DOHH2 (cell line): ENCODE data around the gene DDX4.

Source experiments
- H3F3A ChIP-seq: fragments of 200-600 bp; sonication (generic), shearing (Covaris generic); 2 replicates; pipeline ENCODE4 v1.6.0; 2016; ENCODE audit warnings: antibody characterized with exemption, mild to moderate bottlenecking; ENCODE audit not compliant: control insufficient read depth, insufficient read depth
- H3K27ac ChIP-seq: fragments of 200-600 bp; sonication (generic); 2 replicates; pipeline ENCODE4 v1.5.1; 2014; ENCODE audit warnings: low read depth, mild to moderate bottlenecking, low read length, moderate library complexity
- H3K27me3 ChIP-seq: fragments of 200-600 bp; sonication (generic); 2 replicates; pipeline ENCODE4 v1.6.1; 2014; ENCODE audit warnings: mild to moderate bottlenecking, low read length, mixed read lengths; ENCODE audit not compliant: control insufficient read depth
- H3K36me3 ChIP-seq: fragments of 200-600 bp; sonication (generic); 2 replicates; pipeline ENCODE4 v1.6.1; 2014; ENCODE audit warnings: mild to moderate bottlenecking, low read length, moderate library complexity, mixed read lengths; ENCODE audit not compliant: control insufficient read depth
- H3K4me1 ChIP-seq: fragments of 200-600 bp; sonication (generic); 2 replicates; pipeline ENCODE4 v1.6.1; 2014; ENCODE audit warnings: mild to moderate bottlenecking, low read length, mixed read lengths; ENCODE audit not compliant: control insufficient read depth
- H3K4me2 ChIP-seq: fragments of 200-600 bp; sonication (generic); 2 replicates; pipeline ENCODE4 v1.6.0; 2014; ENCODE audit warnings: mild to moderate bottlenecking, low read length, moderate library complexity
- H3K4me3 ChIP-seq: fragments of 200-600 bp; sonication (generic); 2 replicates; pipeline ENCODE4 v1.5.1; 2014; ENCODE audit warnings: mild to moderate bottlenecking, low read length, mixed read lengths
- H3K79me2 ChIP-seq: fragments of 200-600 bp; sonication (generic); 2 replicates; pipeline ENCODE4 v1.6.1; 2014; ENCODE audit warnings: mild to moderate bottlenecking, low read length, mixed read lengths; ENCODE audit not compliant: control insufficient read depth
- H3K9me2 ChIP-seq: fragments of 200-600 bp; sonication (generic); replicated peaks from 2 replicates; pipeline ENCODE4 v1.6.1; 2014; ENCODE audit warnings: mild to moderate bottlenecking, low read length, mixed read lengths; ENCODE audit not compliant: control insufficient read depth
- H3K9me3 ChIP-seq: fragments of 200-600 bp; sonication (generic); 2 replicates; pipeline ENCODE4 v1.6.1; 2014; ENCODE audit warnings: antibody characterized with exemption, low read length, mixed read lengths; ENCODE audit not compliant: control insufficient read depth, insufficient read depth
- H4K20me1 ChIP-seq: fragments of 200-600 bp; sonication (generic); 2 replicates; pipeline ENCODE4 v1.6.0; 2014; ENCODE audit warnings: low read depth, mild to moderate bottlenecking, antibody characterized with exemption, low read length, moderate library complexity; ENCODE audit not compliant: control insufficient read depth, insufficient read depth
- EZH2phosphoT487 ChIP-seq: fragments of 200-600 bp; sonication (generic); IDR thresholded peaks from 2 replicates; pipeline ENCODE4 v1.6.1; 2017; ENCODE audit warnings: borderline replicate concordance, mild to moderate bottlenecking, antibody characterized with exemption, low read length, moderate library complexity, mixed read lengths
- TF ChIP-seq, protein P1 (sequence below): fragments of 200-600 bp; sonication (generic); IDR thresholded peaks from one replicate; pipeline ENCODE4 v1.5.1; 2014; ENCODE audit warnings: antibody characterized with exemption, mild to moderate bottlenecking, low read depth, low read length; ENCODE audit not compliant: poor library complexity, severe bottlenecking

DDX4 gene

DNA sequence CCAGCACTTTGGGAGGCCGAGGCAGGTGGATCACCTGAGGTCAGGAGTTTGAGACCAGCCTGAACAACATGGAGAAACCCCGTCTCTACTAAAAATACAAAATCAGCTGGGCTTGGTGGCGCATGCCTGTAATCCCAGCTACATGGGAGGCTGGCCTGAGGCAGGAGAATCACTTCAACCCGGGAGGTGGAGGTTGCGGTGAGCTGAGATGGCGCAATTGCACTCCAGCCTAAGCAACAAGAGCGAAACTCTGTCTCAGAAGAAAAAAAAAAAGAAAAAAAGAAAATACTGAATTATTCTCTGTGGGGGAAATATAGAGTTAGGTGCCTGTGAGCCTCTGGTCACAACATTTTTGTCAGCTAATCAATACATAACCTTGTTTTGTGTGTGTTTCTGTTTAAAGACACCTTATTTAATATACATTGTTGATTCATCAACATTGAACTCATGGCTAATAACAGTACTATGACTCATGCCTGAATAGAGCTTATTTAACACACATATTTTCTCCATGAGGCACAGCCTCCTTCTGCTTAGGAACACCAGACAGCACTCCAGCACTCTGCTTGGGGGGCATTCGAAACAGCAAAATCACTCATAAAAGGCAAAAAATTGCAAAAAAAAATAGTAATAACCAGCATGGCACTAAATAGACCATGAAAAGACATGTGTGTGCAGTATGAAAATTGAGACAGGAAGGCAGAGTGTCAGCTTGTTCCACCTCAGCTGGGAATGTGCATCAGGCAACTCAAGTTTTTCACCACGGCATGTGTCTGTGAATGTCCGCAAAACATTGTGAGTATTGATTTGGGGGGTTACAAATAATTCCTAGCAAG lies 113.2 kb downstream of the DDX4 start, which contains the start of gene IL31RA:
IL31RA (plus strand) TSS at position 519 of the 836 bp plus-strand sequence; CDS start at position 733, 214 bp downstream.
- no peaks in the 10 kb centered on the region for H3K9me3 ChIP-seq
- H3K27me3 ChIP-seq, result no peaks in the 10 kb centered on the region
- no peak within 1 kb of the TSS for H3K4me2 ChIP-seq
- H3K27ac ChIP-seq, result no peak within 1 kb of the TSS
- H4K20me1 ChIP-seq, result no peaks in the 10 kb centered on the region
- H3K4me3 ChIP-seq, result no peak within 1 kb of the TSS
- H3K9me2 ChIP-seq, result no peaks in the 10 kb centered on the region
- no peaks in the 10 kb centered on the region for H3K79me2 ChIP-seq
- H3F3A ChIP-seq, result no peaks in the 10 kb centered on the region
- TF ChIP-seq, protein P1, sequence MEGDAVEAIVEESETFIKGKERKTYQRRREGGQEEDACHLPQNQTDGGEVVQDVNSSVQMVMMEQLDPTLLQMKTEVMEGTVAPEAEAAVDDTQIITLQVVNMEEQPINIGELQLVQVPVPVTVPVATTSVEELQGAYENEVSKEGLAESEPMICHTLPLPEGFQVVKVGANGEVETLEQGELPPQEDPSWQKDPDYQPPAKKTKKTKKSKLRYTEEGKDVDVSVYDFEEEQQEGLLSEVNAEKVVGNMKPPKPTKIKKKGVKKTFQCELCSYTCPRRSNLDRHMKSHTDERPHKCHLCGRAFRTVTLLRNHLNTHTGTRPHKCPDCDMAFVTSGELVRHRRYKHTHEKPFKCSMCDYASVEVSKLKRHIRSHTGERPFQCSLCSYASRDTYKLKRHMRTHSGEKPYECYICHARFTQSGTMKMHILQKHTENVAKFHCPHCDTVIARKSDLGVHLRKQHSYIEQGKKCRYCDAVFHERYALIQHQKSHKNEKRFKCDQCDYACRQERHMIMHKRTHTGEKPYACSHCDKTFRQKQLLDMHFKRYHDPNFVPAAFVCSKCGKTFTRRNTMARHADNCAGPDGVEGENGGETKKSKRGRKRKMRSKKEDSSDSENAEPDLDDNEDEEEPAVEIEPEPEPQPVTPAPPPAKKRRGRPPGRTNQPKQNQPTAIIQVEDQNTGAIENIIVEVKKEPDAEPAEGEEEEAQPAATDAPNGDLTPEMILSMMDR, result no peak
- no peak for TF ChIP-seq EZH2phosphoT487
- peaks cover 3% of the 10 kb centered on the region; the same call in 1 of the 2 replicates for H3K4me1 ChIP-seq
- H3K36me3 ChIP-seq, result no peaks in the 10 kb centered on the region

GRCh38 chr5:55851675-55851979 lies 113.8 kb downstream of the DDX4 start:
- Histone ChIP-seq H4K20me1 (no peaks in the 10 kb centered on the region), H3F3A (no peaks in the 10 kb centered on the region), H3K9me3 (no peaks in the 10 kb centered on the region), H3K4me2 (no peak overlapping the region), H3K9me2 (no peaks in the 10 kb centered on the region), H3K4me1 (peaks cover 3% of the 10 kb centered on the region; the same call in 1 of the 2 replicates), H3K27me3 (no peaks in the 10 kb centered on the region), H3K4me3 (no peak overlapping the region), H3K27ac (no peak overlapping the region), H3K79me2 (no peaks in the 10 kb centered on the region), H3K36me3 (no peaks in the 10 kb centered on the region)
- TF ChIP-seq EZH2phosphoT487, result no peak
- TF ChIP-seq, protein P1, result no peak

DNA sequence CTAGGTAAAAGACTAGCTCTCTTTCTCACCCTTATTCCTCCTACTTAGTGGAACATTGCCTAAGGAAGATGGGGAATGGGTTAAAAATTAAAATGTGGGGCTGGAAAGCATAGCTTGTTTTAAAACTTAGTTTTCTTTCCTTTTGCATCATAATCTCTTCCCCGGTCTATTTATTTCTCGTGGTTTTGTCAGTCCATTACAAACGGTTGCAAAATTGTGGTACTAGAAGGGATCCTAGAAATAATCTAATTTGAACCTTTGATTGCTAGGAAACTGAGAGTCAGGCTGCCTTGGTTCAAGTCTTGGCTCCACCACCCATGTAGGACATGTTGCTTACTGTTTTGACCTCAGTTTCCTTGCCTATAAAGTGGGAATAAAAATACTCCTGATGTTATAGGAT lies 114.6 kb downstream of the DDX4 start:
- Histone ChIP-seq H3K27ac (no peak overlapping the region), H3K36me3 (no peaks in the 10 kb centered on the region), H3F3A (no peaks in the 10 kb centered on the region), H3K79me2 (no peaks in the 10 kb centered on the region), H3K9me2 (no peaks in the 10 kb centered on the region), H3K9me3 (no peaks in the 10 kb centered on the region), H3K27me3 (no peaks in the 10 kb centered on the region), H3K4me2 (no peak overlapping the region), H3K4me3 (no peak overlapping the region), H4K20me1 (no peaks in the 10 kb centered on the region), H3K4me1 (peaks cover 3% of the 10 kb centered on the region; the same call in 1 of the 2 replicates)
- TF ChIP-seq, protein P1, result no peak
- no peak for TF ChIP-seq EZH2phosphoT487
